GM21526 (cell line): ENCODE results near the gene ASB10.

Experiments used
- ATAC-seq: cut with Tn5 transposase; IDR thresholded peaks from one replicate; pipeline ENCODE4 v1.9.1; 2021; ENCODE audit warnings: moderate library complexity; ENCODE audit not compliant: unreplicated experiment, low FRiP score

ASB10 gene

GRCh38 chr7:151211155-151211772, 24.2 kb upstream of the ASB10 start:
- ATAC-seq: no peak

- no peak for ATAC-seq
Observed at GRCh38 chr7:151210087-151210854, 23.2 kb upstream of the ASB10 start, which contains the start of gene H2BK1. Gene H2BK1 (minus strand): TSS chr7:151210488. CDS start chr7:151210318, 170 bp downstream.

- ATAC-seq: no peak
Observed at GRCh38 chr7:151209588-151209987, 22.5 kb upstream of the ASB10 start.

GRCh38 chr7:151208253-151208862, 21.3 kb upstream of the ASB10 start:
- ATAC-seq: no peak

DNA sequence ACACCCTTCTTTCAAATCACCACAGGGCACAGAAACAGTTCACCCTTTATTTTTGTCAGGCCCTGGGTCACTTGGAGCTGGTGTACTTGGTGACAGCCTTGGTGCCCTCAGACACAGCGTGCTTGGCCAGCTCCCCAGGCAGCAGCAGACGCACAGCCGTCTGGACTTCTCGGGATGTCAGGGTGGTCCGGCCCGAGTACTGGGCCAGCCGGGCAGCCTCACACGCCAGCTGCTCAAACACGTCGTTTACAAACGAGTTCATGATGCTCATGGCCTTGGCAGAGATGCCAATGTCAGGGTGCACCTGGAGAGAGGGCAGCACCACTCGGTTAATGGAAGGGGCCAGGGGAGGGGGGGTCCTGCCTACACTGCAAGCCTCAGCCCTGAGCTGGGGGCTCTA, 20.8 kb upstream of the ASB10 start:
- no peak for ATAC-seq

- no peak for ATAC-seq
Observed at GRCh38 chr7:151207315-151207714, 20.3 kb upstream of the ASB10 start.

GRCh38 chr7:151206914-151207313, 19.9 kb upstream of the ASB10 start:
- no peak for ATAC-seq

- ATAC-seq: no peak
Observed at GRCh38 chr7:151205730-151206129, 18.7 kb upstream of the ASB10 start.

- no peak for ATAC-seq
Observed at GRCh38 chr7:151204383-151205032, 17.5 kb upstream of the ASB10 start.

- ATAC-seq: no peak
Observed at GRCh38 chr7:151202836-151203235, 15.8 kb upstream of the ASB10 start.

DNA sequence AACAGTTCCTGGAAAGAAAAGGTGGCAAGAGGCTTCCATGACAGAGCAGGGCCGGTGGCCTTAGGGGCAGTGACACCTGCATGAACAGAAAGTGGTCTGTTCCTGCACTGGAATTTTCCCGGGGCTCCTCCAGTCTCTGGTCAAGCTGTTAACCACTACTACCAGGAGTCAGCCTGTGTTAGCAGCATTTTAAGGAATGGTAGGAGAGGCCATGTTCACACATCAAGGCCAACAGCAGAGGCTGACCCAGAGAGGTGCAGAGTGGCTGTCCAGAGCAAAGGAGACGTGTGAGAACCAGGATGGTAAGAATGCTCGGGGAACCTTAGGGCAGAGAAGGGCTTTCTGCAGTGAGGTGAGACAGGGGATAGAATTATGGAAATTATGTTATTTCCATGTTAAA, 14.7 kb upstream of the ASB10 start:
- no peak for ATAC-seq

DNA sequence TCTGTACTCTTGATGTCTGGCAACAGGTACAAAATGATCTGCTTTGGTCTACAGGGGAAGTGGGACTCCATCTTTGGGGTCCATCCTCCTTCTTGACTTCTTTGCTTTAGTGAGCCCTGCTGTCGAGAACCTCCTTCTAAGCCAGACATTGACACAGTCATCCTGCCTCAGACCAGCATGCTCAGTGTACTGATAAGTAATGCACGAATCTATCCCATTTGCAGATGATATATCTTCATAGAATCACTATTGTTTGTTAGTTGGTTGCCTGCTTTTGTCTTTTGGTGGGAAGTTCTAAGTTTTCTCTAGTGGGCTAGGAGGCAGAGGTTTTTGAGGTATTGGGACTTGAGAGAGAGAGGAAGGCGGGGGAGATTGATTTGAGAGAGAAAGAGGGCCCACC, 14.3 kb upstream of the ASB10 start:
- no peak for ATAC-seq

- ATAC-seq: no peak
Observed at GRCh38 chr7:151198945-151199848, 12.1 kb upstream of the ASB10 start.

GRCh38 chr7:151197932-151198331, 10.9 kb upstream of the ASB10 start:
- ATAC-seq: no peak

DNA sequence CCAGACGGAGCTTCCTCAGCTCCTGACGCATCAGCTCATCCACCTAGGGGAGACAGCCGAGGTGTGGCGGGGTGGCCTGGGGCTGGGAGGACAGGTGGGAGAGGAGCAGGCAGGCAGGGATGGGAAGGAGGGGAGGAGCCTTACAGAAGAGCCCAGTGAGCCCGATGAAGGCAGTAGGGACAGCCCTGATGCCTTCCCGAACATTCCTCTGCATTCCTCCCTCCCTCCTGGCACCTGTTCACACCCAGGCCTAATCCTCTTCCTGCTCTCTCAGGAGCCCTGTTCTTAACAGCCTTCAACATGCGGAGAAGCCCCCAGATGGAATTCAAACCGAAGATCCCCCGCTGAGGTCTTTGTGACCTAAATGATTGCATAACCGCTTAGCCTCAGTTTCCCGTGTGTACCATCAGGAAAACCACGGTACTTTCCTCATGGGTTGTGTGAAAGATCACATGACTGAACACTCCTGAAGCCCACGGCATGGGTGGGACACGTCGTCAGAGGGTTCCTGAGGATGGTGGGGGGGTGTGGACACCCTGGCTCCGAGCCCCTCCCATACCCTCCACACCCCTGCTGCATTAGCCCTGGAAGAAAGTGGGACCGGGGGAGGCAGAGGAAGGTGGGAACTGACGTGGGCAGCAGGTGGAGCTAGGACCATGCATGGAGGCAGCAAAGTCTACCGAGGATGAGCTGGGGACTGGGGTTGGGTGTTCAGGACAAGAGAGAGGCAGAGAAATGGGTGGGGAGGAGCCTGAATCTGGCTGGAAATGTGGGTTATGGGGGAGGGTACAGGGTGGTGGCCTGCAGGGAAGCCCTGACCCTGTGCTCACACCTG, 8.8 kb upstream of the ASB10 start:
- ATAC-seq: no peak

DNA sequence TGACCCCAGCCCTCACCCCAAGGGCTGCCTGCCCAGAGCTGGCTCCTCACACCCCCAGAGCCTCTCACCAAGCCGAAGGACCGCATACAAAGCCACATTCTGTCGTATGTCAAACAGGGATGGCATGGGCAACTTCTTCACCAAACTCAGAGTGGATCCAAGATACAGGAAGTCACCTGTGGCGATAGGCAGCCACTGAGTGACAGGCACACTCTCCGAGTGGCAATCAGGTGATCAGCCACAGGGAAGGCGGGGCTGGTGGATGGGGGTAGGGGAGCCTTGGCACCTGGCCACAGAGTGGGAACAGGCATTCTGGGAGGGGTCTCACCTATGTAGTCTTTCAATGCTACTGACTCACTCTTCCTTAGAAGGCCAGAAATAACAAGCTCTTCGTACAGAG, 7.1 kb upstream of the ASB10 start:
- ATAC-seq: no peak

GRCh38 chr7:151193203-151193978, 6.3 kb upstream of the ASB10 start:
- ATAC-seq: no peak

GRCh38 chr7:151192002-151192539, 5.0 kb upstream of the ASB10 start:
- ATAC-seq: no peak
